B cell (primary cell): ENCODE data around the gene HMBS. TPM values are rescaled to one million over a fixed set of nuclear protein-coding genes. Genes with fewer than 3 reads are reported as not detected.

ENCODE experiments used
- ATAC-seq: fragments of 200-7000 bp; cut with Tn5 transposase; one replicate; pipeline ENCODE4 v1.10.0; 2021; ENCODE audit warnings: low read depth, mild to moderate bottlenecking, moderate number of reproducible peaks, moderate library complexity
- CTCF ChIA-PET: fragments of 350-600 bp; sonication (Branson Sonifier 250); formaldehyde crosslinking; loops from one replicate; lab custom pipeline; 2021; ENCODE audit warnings: antibody characterized with exemption, inconsistent platforms; lab: Charles Lee
- POLR2A ChIA-PET: fragments of 350-600 bp; sonication (Branson Sonifier 250); formaldehyde crosslinking; loops from one replicate; lab custom pipeline; 2021; ENCODE audit warnings: antibody characterized with exemption; lab: Charles Lee
- DNase-seq: peaks from one replicate; pipeline ENCODE4 v3.0.0; 2013
- H2AFZ ChIP-seq: 2 replicates; pipeline ENCODE4 v1.6.1; 2012; ENCODE audit warnings: mild to moderate bottlenecking, low read depth, low read length; ENCODE audit not compliant: insufficient read depth, poor library complexity, severe bottlenecking
- H3K27ac ChIP-seq, 2 donors: 1 replicate in 1 of 2; 2 replicates in 1 of 2; pipeline ENCODE4 v1.5.1; 2012 to 2013; ENCODE audit warnings: low read length in 2 of 2, mild to moderate bottlenecking in 2 of 2, moderate library complexity in 1 of 2
- H3K27me3 ChIP-seq, 4 experiments: fragments of 200-600 bp in 1 of 4; sonication (generic) in 1 of 4; replicated peaks in 1 of 4; 1 replicate in 2 of 4; 2 replicates in 2 of 4; pipeline versions ENCODE4 v1.6.1 to v1.7.0; 2013 to 2016; ENCODE audit warnings: low read length in 3 of 4, mild to moderate bottlenecking in 2 of 4, mixed read lengths in 1 of 4, moderate library complexity in 1 of 4; ENCODE audit not compliant: insufficient read depth in 4 of 4, control insufficient read depth in 3 of 4; ENCODE audit errors: control extremely low read depth in 1 of 4
- H3K36me3 ChIP-seq, 2 experiments: replicated peaks in 1 of 2; 1 replicate in 1 of 2; 2 replicates in 1 of 2; pipeline versions ENCODE4 v1.6.1 to v1.7.1; 2013; ENCODE audit warnings: low read length in 1 of 2; ENCODE audit not compliant: insufficient read depth in 2 of 2, control insufficient read depth in 1 of 2; ENCODE audit errors: control extremely low read depth in 1 of 2, extremely low read depth in 1 of 2
- H3K4me1 ChIP-seq, 2 donors: fragments of 200-600 bp in 1 of 2; sonication (generic) in 1 of 2; 1 replicate in 1 of 2; 2 replicates in 1 of 2; pipeline versions ENCODE4 v1.5.1 to v1.6.1; 2013 to 2017; ENCODE audit warnings: low read length in 2 of 2; ENCODE audit not compliant: control insufficient read depth in 2 of 2, insufficient read depth in 2 of 2
- H3K4me2 ChIP-seq: replicated peaks from 2 replicates; pipeline ENCODE3; 2012; ENCODE audit warnings: mild to moderate bottlenecking, low read depth, low read length; ENCODE audit not compliant: poor library complexity, severe bottlenecking
- H3K4me3 ChIP-seq, 5 experiments: fragments of 200-600 bp in 1 of 5; sonication (generic) in 1 of 5; 1 replicate in 3 of 5; 2 replicates in 2 of 5; pipeline versions ENCODE4 v1.5.1 to v1.7.0; 2011 to 2016; ENCODE audit warnings: low read length in 4 of 5, mild to moderate bottlenecking in 4 of 5, low read depth in 2 of 5, control low read depth in 1 of 5, moderate library complexity in 1 of 5; ENCODE audit not compliant: insufficient read depth in 1 of 5; ENCODE audit errors: control extremely low read depth in 1 of 5, extremely low read depth in 1 of 5
- H3K79me2 ChIP-seq: fragments of 200-600 bp; sonication (generic); one replicate; pipeline ENCODE4 v1.6.0; 2016; ENCODE audit warnings: low read length; ENCODE audit not compliant: control insufficient read depth, insufficient read depth
- H3K9ac ChIP-seq: fragments of 200-600 bp; sonication (generic); 2 replicates; pipeline ENCODE4 v1.6.1; 2017; ENCODE audit warnings: mild to moderate bottlenecking, low read length, moderate library complexity
- H3K9me3 ChIP-seq, 3 donors: one replicate each; pipeline versions ENCODE4 v1.6.1 to v1.7.1; 2013; ENCODE audit warnings: low read length in 2 of 3; ENCODE audit not compliant: control insufficient read depth in 2 of 3, insufficient read depth in 1 of 3; ENCODE audit errors: control extremely low read depth in 1 of 3
- H4K20me1 ChIP-seq: 2 replicates; pipeline ENCODE4 v1.6.0; 2012; ENCODE audit warnings: mild to moderate bottlenecking, low read length; ENCODE audit not compliant: insufficient read depth, control insufficient read depth, poor library complexity, severe bottlenecking
- H3K27ac Mint-ChIP-seq: one replicate; pipeline ENCODE4 v1.8.0; 2021; ENCODE audit warnings: mixed read lengths
- H3K27me3 Mint-ChIP-seq: one replicate; pipeline ENCODE4 v1.8.0; 2021; ENCODE audit warnings: mixed read lengths
- H3K4me1 Mint-ChIP-seq: one replicate; pipeline ENCODE4 v1.8.0; 2021; ENCODE audit warnings: mixed read lengths
- H3K4me3 Mint-ChIP-seq: one replicate; pipeline ENCODE4 v1.8.0; 2021; ENCODE audit warnings: mixed read lengths
- H3K9me3 Mint-ChIP-seq: one replicate; pipeline ENCODE4 v1.8.0; 2022; ENCODE audit warnings: mixed read lengths; ENCODE audit not compliant: insufficient read depth
- CTCF ChIP-seq: fragments of 200-600 bp; IDR thresholded peaks from one replicate; pipeline ENCODE4 v1.8.0; 2022; ENCODE audit warnings: antibody characterized with exemption, mild to moderate bottlenecking
- EZH2 ChIP-seq: IDR thresholded peaks from 2 replicates; pipeline ENCODE4 v1.6.1; 2012; ENCODE audit warnings: borderline replicate concordance, low read depth, mild to moderate bottlenecking, moderate library complexity, low read length; ENCODE audit not compliant: insufficient read depth, poor library complexity, severe bottlenecking
- WGBS: methylation state at CpG from one replicate; pipeline ENCODE4 v1.1.5; 2013; ENCODE audit warnings: missing lambda C conversion rate; ENCODE audit not compliant: insufficient coverage; 5-methylcytosine and 5-hydroxymethylcytosine counted together
- intact Hi-C: fragments of 100-400 bp; cut with micrococcal nuclease; formaldehyde crosslinking; loops from one replicate; pipeline ENCODE4 v1.10.0; 2022
- polyA plus RNA-seq: library from polyadenylated mRNA; depleted of rRNA; stranded (reverse); fragments of >200 nt; gene quantifications from 2 replicates; pipeline ENCODE4 v1.2.3, GENCODE V29; 2012
- total RNA-seq, 2 donors: library from RNA; stranded (reverse); fragments of 120-200 nt in 1 of 2; gene quantifications; 1 replicate in 1 of 2; 2 replicates in 1 of 2; pipeline versions ENCODE4 v1.2.3 to v1.2.4, GENCODE V29; 2013 to 2022

The HMBS gene
- total and polyA plus RNA-seq, 2 donors (not counting 1 experiment from before 2014, with no cell fraction given) = 7.6 to 17.7 TPM

GRCh38 chr11:119109843-119110242 lies 25.2 kb downstream of the HMBS start:
- TF ChIP-seq EZH2 = no peak
- no peak for TF ChIP-seq CTCF
- Histone ChIP-seq H3K27me3 (no peaks in the 10 kb centered on the region), H4K20me1 (peaks cover 6% of the 10 kb centered on the region), H2AFZ (no peak overlapping the region), H3K79me2 (peaks cover 21% of the 10 kb centered on the region), H3K4me2 (no peak overlapping the region), H3K36me3 (peaks cover 0 to 22% of the 10 kb centered on the region in 2 experiments), H3K9me3 (no peaks in the 10 kb centered on the region), H3K9ac (no peak overlapping the region), H3K27ac (no peak overlapping the region), H3K4me1 (peaks cover 20 to 29% of the 10 kb centered on the region in 2 donors), H3K4me3 (no peak overlapping the region)
- ChIA-PET POLR2A (interaction anchor here (1.6 kb wide), 1 partner anchor 15 kb away, joined by 6 read pairs; a partner anchor contains a TSS), CTCF (interaction anchor here (0.7 to 1.7 kb wide), 6 partner anchors 8 to 225 kb away, joined by 3 to 5 read pairs (median 4); partner anchors contain the start of genes CBL and VPS11)
- H3K27ac Mint-ChIP-seq = no peak overlapping the region
- H3K27me3 Mint-ChIP-seq = no peaks in the 10 kb centered on the region
- 89% methylated on average over 3 of the region's 3 CpGs for WGBS
- no peak for DNase-seq
- no peaks in the 10 kb centered on the region for H3K9me3 Mint-ChIP-seq
- ATAC-seq = no peak
- intact Hi-C loops = no loop called here
- no peak overlapping the region for H3K4me3 Mint-ChIP-seq
- H3K4me1 Mint-ChIP-seq = peaks cover 32% of the 10 kb centered on the region

GRCh38 chr11:119110439-119110838 lies 25.8 kb downstream of the HMBS start:
- Mint-ChIP-seq H3K4me3 (no peak overlapping the region), H3K9me3 (no peaks in the 10 kb centered on the region), H3K27ac (no peak overlapping the region), H3K27me3 (no peaks in the 10 kb centered on the region), H3K4me1 (peaks cover 34% of the 10 kb centered on the region)
- Histone ChIP-seq H3K9ac (no peak overlapping the region), H3K4me2 (no peak overlapping the region), H2AFZ (no peak overlapping the region), H3K4me3 (no peak overlapping the region), H4K20me1 (peaks cover 6% of the 10 kb centered on the region), H3K36me3 (peaks cover 0 to 22% of the 10 kb centered on the region in 2 experiments), H3K79me2 (peaks cover 21% of the 10 kb centered on the region), H3K27me3 (no peaks in the 10 kb centered on the region), H3K4me1 (peaks cover 20 to 32% of the 10 kb centered on the region in 2 donors), H3K9me3 (no peaks in the 10 kb centered on the region), H3K27ac (no peak overlapping the region)
- WGBS = 96% methylated on average over 5 of the region's 10 CpGs
- CTCF ChIA-PET = interaction anchor here (0.7 kb wide), 1 partner anchor 226 kb away, joined by 3 read pairs; no protein-coding TSS in a partner anchor
- intact Hi-C loops = no loop called here
- ATAC-seq (no peak), DNase-seq (no peak)
- POLR2A ChIA-PET = no interaction called here
- TF ChIP-seq EZH2 = no peak
- no peak for TF ChIP-seq CTCF
